ENCODE data around the gene DDI2. TPM values are rescaled to one million over a fixed set of nuclear protein-coding genes. Genes with fewer than 3 reads are reported as not detected.

Gene DDI2
- total and polyA plus RNA-seq, 10 of the 15 experiments (the other 5 are each of a cell fraction or from before 2014, with no cell fraction given) = 3.3 to 33.1 (median 11.6) TPM

DNA sequence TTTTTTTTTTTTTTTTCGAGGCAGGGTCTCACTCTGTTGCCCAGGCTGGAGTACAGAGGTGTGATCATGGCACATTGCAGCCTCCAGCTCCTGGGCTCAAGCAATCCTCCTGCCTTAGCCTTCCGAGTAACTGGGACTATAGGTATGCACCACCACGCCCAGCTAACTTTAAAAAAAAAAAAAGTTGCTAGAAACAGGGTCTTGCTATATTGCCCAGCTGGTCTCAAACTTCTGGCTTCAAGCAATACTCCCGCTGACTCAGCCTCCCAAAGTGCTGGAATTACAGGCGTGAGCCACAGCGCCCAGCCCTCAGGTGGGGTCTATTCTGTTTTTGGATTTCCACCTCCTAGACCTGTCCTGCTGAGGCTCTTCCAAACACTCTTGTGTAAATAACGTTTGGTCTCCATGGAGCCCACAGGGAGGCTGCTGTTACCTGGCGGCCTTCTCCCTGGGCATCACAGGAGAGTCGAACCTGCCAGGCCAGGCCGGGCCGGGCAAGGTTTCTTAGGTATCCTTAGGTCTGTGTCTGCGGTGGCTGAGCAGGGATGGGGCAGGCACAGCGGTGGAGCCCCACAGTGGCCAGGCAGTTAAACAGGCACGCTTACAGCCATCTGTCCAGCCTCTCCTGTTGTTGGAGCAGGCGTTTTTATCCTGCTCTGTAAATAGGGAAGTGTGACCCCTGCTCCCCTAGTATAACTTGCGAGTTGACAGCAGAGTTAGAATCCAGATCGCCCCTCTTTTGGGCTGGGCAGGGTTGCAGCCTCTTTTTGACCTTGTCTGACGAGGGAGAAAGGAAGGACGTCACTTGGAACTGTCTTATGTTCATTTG, 85.7 kb downstream of the DDI2 start:
- Histone ChIP-seq H3K9me3 (replicated peaks; ENCODE audit: control insufficient read depth, insufficient read depth, low read length) (no peaks in the 10 kb centered on the region; the same call in 2 of the 3 replicates), H3K4me3 (no peak overlapping the region), H2AFZ (ENCODE audit: control insufficient read depth, low read depth, low read length) (no peak overlapping the region), H3K9ac (ENCODE audit: control insufficient read depth, insufficient read depth, low read length) (no peak overlapping the region), H3K4me1 (ENCODE audit: control insufficient read depth, insufficient read depth, low read length) (peaks cover 4% of the 10 kb centered on the region), H3K79me2 (ENCODE audit: control insufficient read depth, insufficient read depth, low read length) (peaks cover 27% of the 10 kb centered on the region), H3K27me3 (replicated peaks in 1 of 2; ENCODE audit: control insufficient read depth in 2 of 2, insufficient read depth in 2 of 2, low read length in 1 of 2) (no peaks in the 10 kb centered on the region), H3K36me3 (ENCODE audit: control insufficient read depth in 2 of 2, insufficient read depth in 2 of 2, low read length in 1 of 2) (peaks cover 7% of the 10 kb centered on the region in 2 experiments), H3K27ac (ENCODE audit: control insufficient read depth, insufficient read depth) (no peak overlapping the region), H3K4me2 (ENCODE audit: control insufficient read depth, insufficient read depth) (no peak overlapping the region), H4K20me1 (ENCODE audit: control insufficient read depth, insufficient read depth) (no peaks in the 10 kb centered on the region)
- ChIA-PET CTCF (interaction anchor here (0.6 kb wide), 1 partner anchor 169 kb away, joined by 3 read pairs; no protein-coding TSS in a partner anchor), RAD21 (ENCODE audit: unreplicated experiment) (interaction anchor here (0.7 kb wide), 1 partner anchor 688 kb away, joined by 4 read pairs; no protein-coding TSS in a partner anchor), POLR2A (interaction anchor here (0.6 kb wide), 2 partner anchors 182 to 207 kb away, joined by 5 to 6 read pairs; no protein-coding TSS in a partner anchor), SMC1A (ENCODE audit: uncharacterized antibody, unreplicated experiment) (interaction anchor here (0.8 to 1.4 kb wide), 2 partner anchors 13 to 31 kb away, joined by 3 read pairs; no protein-coding TSS in a partner anchor)
- BruUV-seq (replicated peaks) = no TSS peak
- ATAC-seq = no peak
- in situ Hi-C loops (cut with MboI) = no loop called here
- FAIRE-seq = no peak
- 92% methylated on average over 18 of the region's 19 CpGs for WGBS (ENCODE audit: insufficient coverage, insufficient replicate concordance, low lambda C conversion rate, missing lambda C conversion rate)
- intact Hi-C loops (cut with micrococcal nuclease; ENCODE audit: unreplicated experiment) = no loop called here
- no peak for DNase-seq (ENCODE audit: low read depth, low spot score)
- TF ChIP-seq BACH1 (IDR thresholded peaks at IDR 0.05; ENCODE audit: borderline replicate concordance) (no peak), TCF3 (IDR thresholded peaks at IDR 0.05; ENCODE audit: borderline replicate concordance, insufficient read depth, low read depth, low read length) (no peak), SRF (IDR thresholded peaks at IDR 0.05; ENCODE audit: low read depth in 2 of 2, low read length in 2 of 2) (no peak), SREBF1 (IDR thresholded peaks at IDR 0.05; ENCODE audit: low read length) (no peak), CUX1 (IDR thresholded peaks at IDR 0.05; ENCODE audit: insufficient replicate concordance, low read depth, low read length) (no peak), BHLHE40 (IDR thresholded peaks at IDR 0.05; ENCODE audit: borderline replicate concordance in 1 of 2, low read depth in 2 of 2, low read length in 1 of 2) (no peak), NFYB (IDR thresholded peaks at IDR 0.05; ENCODE audit: insufficient read depth, low read depth, low read length) (no peak), RELA (IDR thresholded peaks at IDR 0.05; ENCODE audit: borderline replicate concordance, partially characterized antibody) (no peak)
- TF ChIP-seq, protein P1, sequence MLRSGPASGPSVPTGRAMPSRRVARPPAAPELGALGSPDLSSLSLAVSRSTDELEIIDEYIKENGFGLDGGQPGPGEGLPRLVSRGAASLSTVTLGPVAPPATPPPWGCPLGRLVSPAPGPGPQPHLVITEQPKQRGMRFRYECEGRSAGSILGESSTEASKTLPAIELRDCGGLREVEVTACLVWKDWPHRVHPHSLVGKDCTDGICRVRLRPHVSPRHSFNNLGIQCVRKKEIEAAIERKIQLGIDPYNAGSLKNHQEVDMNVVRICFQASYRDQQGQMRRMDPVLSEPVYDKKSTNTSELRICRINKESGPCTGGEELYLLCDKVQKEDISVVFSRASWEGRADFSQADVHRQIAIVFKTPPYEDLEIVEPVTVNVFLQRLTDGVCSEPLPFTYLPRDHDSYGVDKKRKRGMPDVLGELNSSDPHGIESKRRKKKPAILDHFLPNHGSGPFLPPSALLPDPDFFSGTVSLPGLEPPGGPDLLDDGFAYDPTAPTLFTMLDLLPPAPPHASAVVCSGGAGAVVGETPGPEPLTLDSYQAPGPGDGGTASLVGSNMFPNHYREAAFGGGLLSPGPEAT (IDR thresholded peaks at IDR 0.05; ENCODE audit: low read depth) = no peak
- TF ChIP-seq, protein P2, sequence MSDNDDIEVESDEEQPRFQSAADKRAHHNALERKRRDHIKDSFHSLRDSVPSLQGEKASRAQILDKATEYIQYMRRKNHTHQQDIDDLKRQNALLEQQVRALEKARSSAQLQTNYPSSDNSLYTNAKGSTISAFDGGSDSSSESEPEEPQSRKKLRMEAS (IDR thresholded peaks at IDR 0.05; ENCODE audit: low read depth, low read length) = no peak
- TF ChIP-seq, protein P3, sequence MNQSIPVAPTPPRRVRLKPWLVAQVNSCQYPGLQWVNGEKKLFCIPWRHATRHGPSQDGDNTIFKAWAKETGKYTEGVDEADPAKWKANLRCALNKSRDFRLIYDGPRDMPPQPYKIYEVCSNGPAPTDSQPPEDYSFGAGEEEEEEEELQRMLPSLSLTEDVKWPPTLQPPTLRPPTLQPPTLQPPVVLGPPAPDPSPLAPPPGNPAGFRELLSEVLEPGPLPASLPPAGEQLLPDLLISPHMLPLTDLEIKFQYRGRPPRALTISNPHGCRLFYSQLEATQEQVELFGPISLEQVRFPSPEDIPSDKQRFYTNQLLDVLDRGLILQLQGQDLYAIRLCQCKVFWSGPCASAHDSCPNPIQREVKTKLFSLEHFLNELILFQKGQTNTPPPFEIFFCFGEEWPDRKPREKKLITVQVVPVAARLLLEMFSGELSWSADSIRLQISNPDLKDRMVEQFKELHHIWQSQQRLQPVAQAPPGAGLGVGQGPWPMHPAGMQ (IDR thresholded peaks at IDR 0.05; ENCODE audit: borderline replicate concordance) = no peak

Measured in GM12878 (cell line).